GM19351 (cell line): ENCODE results near the gene UMPS.

Experiments used
- ATAC-seq: cut with Tn5 transposase; IDR thresholded peaks from one replicate; pipeline ENCODE4 v1.9.1; 2021; ENCODE audit warnings: mild to moderate bottlenecking, moderate library complexity; ENCODE audit not compliant: unreplicated experiment

The UMPS gene

GRCh38 chr3:124797426-124797945 lies 67.2 kb downstream of the UMPS start:
- ATAC-seq: no peak
